ENCODE data around the gene PTPN9. TPM values are rescaled to one million over a fixed set of nuclear protein-coding genes. Genes with fewer than 3 reads are reported as not detected.
"Not testable (repeated sequence)": the region's sequence is repeated elsewhere in the genome, so short reads cannot be mapped to it uniquely, and the experiment has no call there.

PTPN9 gene
- total and polyA plus RNA-seq, 2 donors (not counting 1 experiment from before 2014, with no cell fraction given) = 11.8 to 15.5 TPM

GRCh38 chr15:75446151-75446550, 133.0 kb downstream of the PTPN9 start:
- Histone ChIP-seq H3K4me2 (replicated peaks; ENCODE audit: low read depth, low read length, poor library complexity, severe bottlenecking) (peak overlapping the region; percentile 21), H3K4me1 (ENCODE audit: control insufficient read depth in 2 of 2, insufficient read depth in 2 of 2, low read length in 2 of 2) (peaks cover 32 to 33% of the 10 kb centered on the region in 2 donors), H3K36me3 (replicated peaks in 1 of 2; ENCODE audit: control extremely low read depth in 1 of 2, control insufficient read depth in 1 of 2, extremely low read depth in 1 of 2, insufficient read depth in 2 of 2, low read length in 1 of 2) (peaks cover 0 to 19% of the 10 kb centered on the region in 2 experiments), H3K9me3 (ENCODE audit: control extremely low read depth in 1 of 3, control insufficient read depth in 2 of 3, insufficient read depth in 1 of 3, low read length in 2 of 3) (no peaks in the 10 kb centered on the region), H3K4me3 (ENCODE audit: control extremely low read depth in 1 of 5, extremely low read depth in 1 of 5, insufficient read depth in 1 of 5, low read depth in 2 of 5, low read length in 4 of 5) (no peak overlapping the region), H3K27ac (ENCODE audit: low read length in 2 of 2) (peak overlapping the region in 1 of 2 donors; percentile 45), H3K79me2 (ENCODE audit: control insufficient read depth, insufficient read depth, low read length) (peaks cover 94% of the 10 kb centered on the region), H2AFZ (ENCODE audit: insufficient read depth, low read depth, low read length, poor library complexity, severe bottlenecking) (no peak overlapping the region), H4K20me1 (ENCODE audit: control insufficient read depth, insufficient read depth, low read length, poor library complexity, severe bottlenecking) (peaks cover 92% of the 10 kb centered on the region), H3K27me3 (replicated peaks in 1 of 4; ENCODE audit: control extremely low read depth in 1 of 4, control insufficient read depth in 3 of 4, insufficient read depth in 4 of 4, low read length in 3 of 4) (no peaks in the 10 kb centered on the region), H3K9ac (ENCODE audit: low read length) (no peak overlapping the region)
- WGBS (ENCODE audit: insufficient coverage) = 47% methylated on average over 3 of the region's 3 CpGs
- peaks cover 50% of the 10 kb centered on the region for H3K4me1 Mint-ChIP-seq
- TF ChIP-seq EZH2 (IDR thresholded peaks at IDR 0.05; ENCODE audit: borderline replicate concordance, insufficient read depth, low read depth, low read length, poor library complexity, severe bottlenecking) = no peak
- no peak for TF ChIP-seq CTCF (IDR thresholded peaks at IDR 0.05)
- ChIA-PET POLR2A (interaction anchor here (0.7 to 1.1 kb wide), 3 partner anchors 8 to 287 kb away, joined by 3 to 7 read pairs (median 6); no protein-coding TSS in a partner anchor), CTCF (interaction anchor here (0.7 to 1.9 kb wide), 3 partner anchors 10 to 78 kb away, joined by 3 to 4 read pairs (median 4); partner anchors contain the start of gene MAN2C1)
- H3K27ac Mint-ChIP-seq = peak overlapping the region; percentile 85
- H3K4me3 Mint-ChIP-seq = peak overlapping the region; percentile 57
- DNase-seq = no peak
- intact Hi-C loops (cut with micrococcal nuclease) = no loop called here
- ATAC-seq (ENCODE audit: low read depth) = no peak
- no peaks in the 10 kb centered on the region for H3K27me3 Mint-ChIP-seq
- no peaks in the 10 kb centered on the region for H3K9me3 Mint-ChIP-seq (ENCODE audit: insufficient read depth)

DNA sequence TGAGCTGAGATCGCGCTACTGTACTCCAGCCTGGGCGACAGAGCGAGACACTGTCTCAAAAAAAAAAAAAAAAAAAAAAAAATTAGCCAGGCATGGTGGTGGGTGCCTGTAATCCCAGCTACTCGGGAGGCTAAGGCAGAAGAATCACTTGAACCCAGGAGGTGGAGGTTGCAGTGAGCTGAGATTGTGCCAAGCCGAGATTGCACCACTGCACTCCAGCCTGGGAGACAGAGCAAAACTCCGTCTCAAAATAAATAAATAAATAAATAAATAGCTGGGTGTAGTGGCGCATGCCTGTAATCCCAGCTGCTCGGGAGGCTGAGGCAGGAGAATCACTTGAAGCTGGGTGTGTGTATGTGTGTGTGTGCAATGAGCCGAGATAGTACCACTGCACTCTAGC, 133.8 kb downstream of the PTPN9 start:
- H3K9me3 Mint-ChIP-seq (ENCODE audit: insufficient read depth); ATAC-seq (ENCODE audit: low read depth); H3K9me3 ChIP-seq (ENCODE audit: control extremely low read depth in 1 of 3, control insufficient read depth in 2 of 3, insufficient read depth in 1 of 3, low read length in 2 of 3); H3K9ac ChIP-seq (ENCODE audit: low read length); H3K27me3 ChIP-seq (replicated peaks in 1 of 4; ENCODE audit: control extremely low read depth in 1 of 4, control insufficient read depth in 3 of 4, insufficient read depth in 4 of 4, low read length in 3 of 4); H3K4me3 ChIP-seq (ENCODE audit: control extremely low read depth in 1 of 5, extremely low read depth in 1 of 5, insufficient read depth in 1 of 5, low read depth in 2 of 5, low read length in 4 of 5); H2AFZ ChIP-seq (ENCODE audit: insufficient read depth, low read depth, low read length, poor library complexity, severe bottlenecking); H3K27me3 Mint-ChIP-seq; H3K4me3 Mint-ChIP-seq; DNase-seq; H3K4me2 ChIP-seq (replicated peaks; ENCODE audit: low read depth, low read length, poor library complexity, severe bottlenecking); intact Hi-C loops (cut with micrococcal nuclease); H3K27ac ChIP-seq (ENCODE audit: low read length in 2 of 2); H3K27ac Mint-ChIP-seq: not testable (repeated sequence)
- H3K4me1 Mint-ChIP-seq = peaks cover 49% of the 10 kb centered on the region
- H3K4me1 ChIP-seq (ENCODE audit: control insufficient read depth in 2 of 2, insufficient read depth in 2 of 2, low read length in 2 of 2) = peaks cover 29 to 33% of the 10 kb centered on the region in 2 donors
- no CpG with 5 or more reads among the region's 10 CpGs for WGBS (ENCODE audit: insufficient coverage)
- peaks cover 90% of the 10 kb centered on the region for H4K20me1 ChIP-seq (ENCODE audit: control insufficient read depth, insufficient read depth, low read length, poor library complexity, severe bottlenecking)
- ChIA-PET POLR2A (interaction anchor here (0.7 to 1.1 kb wide), 3 partner anchors 9 to 286 kb away, joined by 3 to 7 read pairs (median 6); no protein-coding TSS in a partner anchor), CTCF (interaction anchor here (1.9 kb wide), 1 partner anchor 10 kb away, joined by 4 read pairs; no protein-coding TSS in a partner anchor)
- peaks cover 0 to 21% of the 10 kb centered on the region in 2 experiments for H3K36me3 ChIP-seq (replicated peaks in 1 of 2; ENCODE audit: control extremely low read depth in 1 of 2, control insufficient read depth in 1 of 2, extremely low read depth in 1 of 2, insufficient read depth in 2 of 2, low read length in 1 of 2)
- H3K79me2 ChIP-seq (ENCODE audit: control insufficient read depth, insufficient read depth, low read length) = peaks cover 99% of the 10 kb centered on the region

- H3K9ac ChIP-seq (ENCODE audit: low read length); H3K9me3 Mint-ChIP-seq (ENCODE audit: insufficient read depth); H3K27ac Mint-ChIP-seq; H3K4me2 ChIP-seq (replicated peaks; ENCODE audit: low read depth, low read length, poor library complexity, severe bottlenecking); H2AFZ ChIP-seq (ENCODE audit: insufficient read depth, low read depth, low read length, poor library complexity, severe bottlenecking); H3K27me3 ChIP-seq (replicated peaks in 1 of 4; ENCODE audit: control extremely low read depth in 1 of 4, control insufficient read depth in 3 of 4, insufficient read depth in 4 of 4, low read length in 3 of 4); H3K27ac ChIP-seq (ENCODE audit: low read length in 2 of 2); H3K4me3 ChIP-seq (ENCODE audit: control extremely low read depth in 1 of 5, extremely low read depth in 1 of 5, insufficient read depth in 1 of 5, low read depth in 2 of 5, low read length in 4 of 5); H3K9me3 ChIP-seq (ENCODE audit: control extremely low read depth in 1 of 3, control insufficient read depth in 2 of 3, insufficient read depth in 1 of 3, low read length in 2 of 3); DNase-seq; H3K27me3 Mint-ChIP-seq; H3K4me3 Mint-ChIP-seq; POLR2A ChIA-PET; CTCF ChIA-PET; ATAC-seq (ENCODE audit: low read depth); intact Hi-C loops (cut with micrococcal nuclease): not testable (repeated sequence)
- no CpG with 5 or more reads among the region's 8 CpGs for WGBS (ENCODE audit: insufficient coverage)
- Histone ChIP-seq H3K36me3 (replicated peaks in 1 of 2; ENCODE audit: control extremely low read depth in 1 of 2, control insufficient read depth in 1 of 2, extremely low read depth in 1 of 2, insufficient read depth in 2 of 2, low read length in 1 of 2) (peaks cover 0 to 22% of the 10 kb centered on the region in 2 experiments), H3K4me1 (ENCODE audit: control insufficient read depth in 2 of 2, insufficient read depth in 2 of 2, low read length in 2 of 2) (peaks cover 19 to 21% of the 10 kb centered on the region in 2 donors), H3K79me2 (ENCODE audit: control insufficient read depth, insufficient read depth, low read length) (peaks cover 98% of the 10 kb centered on the region), H4K20me1 (ENCODE audit: control insufficient read depth, insufficient read depth, low read length, poor library complexity, severe bottlenecking) (peaks cover 85% of the 10 kb centered on the region)
- peaks cover 41% of the 10 kb centered on the region for H3K4me1 Mint-ChIP-seq
These were observed 135.1 kb downstream of the PTPN9 start for GRCh38 chr15:75443972-75444453.

Data from B cell (primary cell).